CD4-positive, alpha-beta T cell (primary cell): Measurements from ENCODE around the gene MEIS1. TPM values are rescaled to one million over a fixed set of nuclear protein-coding genes. Genes with fewer than 3 reads are reported as not detected.

Experiments used
- ATAC-seq: fragments of 200-7000 bp; cut with Tn5 transposase; one replicate; pipeline ENCODE4 v1.10.0; 2022; ENCODE audit warnings: mild to moderate bottlenecking; ENCODE audit not compliant: poor library complexity
- CTCF ChIA-PET: fragments of 350-600 bp; sonication (Branson Sonifier 250); formaldehyde crosslinking; loops from one replicate; lab custom pipeline; 2021; ENCODE audit warnings: antibody characterized with exemption, inconsistent platforms; lab: Charles Lee
- POLR2A ChIA-PET: fragments of 350-600 bp; sonication (Branson Sonifier 250); formaldehyde crosslinking; loops from one replicate; lab custom pipeline; 2021; ENCODE audit warnings: antibody characterized with exemption, inconsistent platforms; lab: Charles Lee
- DNase-seq, 14 experiments: peaks; one replicate each; pipeline ENCODE4 v3.0.0-alpha.2; 2013 to 2020; ENCODE audit warnings: mixed read lengths in 2 of 14
- H3K27ac ChIP-seq, 2 donors: one replicate each; pipeline versions ENCODE4 v1.5.1 to v1.7.0; 2013; ENCODE audit warnings: low read length in 2 of 2, low read depth in 1 of 2, mild to moderate bottlenecking in 1 of 2
- H3K27me3 ChIP-seq, 2 experiments: 1 replicate in 1 of 2; 2 replicates in 1 of 2; pipeline versions ENCODE4 v1.6.1 to v1.7.0; 2013; ENCODE audit warnings: low read length in 2 of 2, control low read depth in 1 of 2, mild to moderate bottlenecking in 1 of 2, moderate library complexity in 1 of 2; ENCODE audit not compliant: insufficient read depth in 2 of 2, control insufficient read depth in 1 of 2
- H3K36me3 ChIP-seq: one replicate; pipeline ENCODE4 v1.6.1; 2013; ENCODE audit warnings: low read length, control low read depth; ENCODE audit not compliant: insufficient read depth
- H3K4me1 ChIP-seq: one replicate; pipeline ENCODE4 v1.6.1; 2013; ENCODE audit warnings: low read length, control low read depth; ENCODE audit not compliant: insufficient read depth
- H3K4me3 ChIP-seq: one replicate; pipeline ENCODE4 v1.5.1; 2013; ENCODE audit warnings: mild to moderate bottlenecking, low read length, moderate library complexity
- H3K9me3 ChIP-seq, 2 experiments: 1 replicate in 1 of 2; 2 replicates in 1 of 2; pipeline versions ENCODE4 v1.6.1 to v1.7.0; 2013; ENCODE audit warnings: low read length in 2 of 2, mild to moderate bottlenecking in 2 of 2, control low read depth in 1 of 2, moderate library complexity in 1 of 2; ENCODE audit not compliant: control insufficient read depth in 1 of 2, insufficient read depth in 1 of 2
- H3K27ac Mint-ChIP-seq: one replicate; pipeline ENCODE4 v1.8.0; 2020; ENCODE audit warnings: mixed read lengths
- H3K27me3 Mint-ChIP-seq: one replicate; pipeline ENCODE4 v1.8.0; 2021; ENCODE audit warnings: mixed read lengths
- H3K36me3 Mint-ChIP-seq: one replicate; pipeline ENCODE4 v1.8.0; 2021; ENCODE audit warnings: low read depth, mixed read lengths
- H3K4me1 Mint-ChIP-seq: one replicate; pipeline ENCODE4 v1.8.0; 2021; ENCODE audit warnings: low read depth, mixed read lengths
- H3K4me3 Mint-ChIP-seq: one replicate; pipeline ENCODE4 v1.8.0; 2020; ENCODE audit warnings: mild to moderate bottlenecking, mixed read lengths
- H3K9me3 Mint-ChIP-seq: one replicate; pipeline ENCODE4 v1.8.0; 2020; ENCODE audit warnings: mixed read lengths
- intact Hi-C, 2 experiments: fragments of 100-400 bp; cut with DNase I in 1 of 2; cut with micrococcal nuclease in 1 of 2; formaldehyde crosslinking; loops; one replicate each; pipeline versions ENCODE4 v1.15.1 to v1.9.0; 2023 to 2025; cut with DNase I, micrococcal nuclease
- total RNA-seq, 174 experiments: library from RNA in 2 of 174; stranded (reverse) in 2 of 174; gene quantifications; one replicate each; pipeline ENCODE4 v1.2.3 and lab custom pipeline; 2021 to 2026
- TF ChIP-seq, protein P1 (sequence below): fragments of 200-600 bp; IDR thresholded peaks from one replicate; pipeline ENCODE4 v1.8.0; 2022; ENCODE audit warnings: antibody characterized with exemption, mild to moderate bottlenecking

MEIS1 gene
- total RNA-seq, 2 experiments from 2014 or later, result not detected

DNA sequence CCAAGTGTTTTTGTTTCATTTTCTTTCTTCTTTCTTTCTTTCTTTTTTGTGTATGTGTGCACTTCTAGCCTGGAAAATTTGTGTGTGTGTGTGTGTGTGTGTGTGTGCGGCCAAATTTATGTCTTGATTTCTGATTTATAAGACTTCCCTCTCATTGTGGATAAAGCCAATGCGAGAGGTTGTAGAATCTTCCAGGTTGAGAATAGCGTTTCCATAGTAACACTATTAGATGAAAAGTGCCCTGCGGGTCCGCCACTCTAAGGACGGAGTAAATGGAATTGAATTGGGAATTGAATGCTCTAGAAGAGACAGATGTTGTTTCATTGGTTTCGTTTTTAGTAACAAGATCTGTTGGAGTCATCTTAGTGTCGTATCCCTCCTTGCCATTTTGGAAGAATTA is 81.6 kb downstream of the MEIS1 start:
- intact Hi-C loops, result no loop called here
- DNase-seq, result no peak
- no peak for ATAC-seq
- ChIA-PET CTCF (no interaction called here), POLR2A (no interaction called here)
- TF ChIP-seq, protein P1, sequence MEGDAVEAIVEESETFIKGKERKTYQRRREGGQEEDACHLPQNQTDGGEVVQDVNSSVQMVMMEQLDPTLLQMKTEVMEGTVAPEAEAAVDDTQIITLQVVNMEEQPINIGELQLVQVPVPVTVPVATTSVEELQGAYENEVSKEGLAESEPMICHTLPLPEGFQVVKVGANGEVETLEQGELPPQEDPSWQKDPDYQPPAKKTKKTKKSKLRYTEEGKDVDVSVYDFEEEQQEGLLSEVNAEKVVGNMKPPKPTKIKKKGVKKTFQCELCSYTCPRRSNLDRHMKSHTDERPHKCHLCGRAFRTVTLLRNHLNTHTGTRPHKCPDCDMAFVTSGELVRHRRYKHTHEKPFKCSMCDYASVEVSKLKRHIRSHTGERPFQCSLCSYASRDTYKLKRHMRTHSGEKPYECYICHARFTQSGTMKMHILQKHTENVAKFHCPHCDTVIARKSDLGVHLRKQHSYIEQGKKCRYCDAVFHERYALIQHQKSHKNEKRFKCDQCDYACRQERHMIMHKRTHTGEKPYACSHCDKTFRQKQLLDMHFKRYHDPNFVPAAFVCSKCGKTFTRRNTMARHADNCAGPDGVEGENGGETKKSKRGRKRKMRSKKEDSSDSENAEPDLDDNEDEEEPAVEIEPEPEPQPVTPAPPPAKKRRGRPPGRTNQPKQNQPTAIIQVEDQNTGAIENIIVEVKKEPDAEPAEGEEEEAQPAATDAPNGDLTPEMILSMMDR, result no peak
- Mint-ChIP-seq H3K4me3 (no peak overlapping the region), H3K4me1 (no peaks in the 10 kb centered on the region), H3K36me3 (no peaks in the 10 kb centered on the region), H3K27ac (no peak overlapping the region), H3K27me3 (peaks cover 6% of the 10 kb centered on the region), H3K9me3 (no peaks in the 10 kb centered on the region)
- no peaks in the 10 kb centered on the region for H3K4me1 ChIP-seq
- no peaks in the 10 kb centered on the region for H3K9me3 ChIP-seq
- no peaks in the 10 kb centered on the region for H3K27me3 ChIP-seq
- no peaks in the 10 kb centered on the region for H3K36me3 ChIP-seq
- H3K4me3 ChIP-seq, result no peak overlapping the region
- no peak overlapping the region for H3K27ac ChIP-seq

DNA sequence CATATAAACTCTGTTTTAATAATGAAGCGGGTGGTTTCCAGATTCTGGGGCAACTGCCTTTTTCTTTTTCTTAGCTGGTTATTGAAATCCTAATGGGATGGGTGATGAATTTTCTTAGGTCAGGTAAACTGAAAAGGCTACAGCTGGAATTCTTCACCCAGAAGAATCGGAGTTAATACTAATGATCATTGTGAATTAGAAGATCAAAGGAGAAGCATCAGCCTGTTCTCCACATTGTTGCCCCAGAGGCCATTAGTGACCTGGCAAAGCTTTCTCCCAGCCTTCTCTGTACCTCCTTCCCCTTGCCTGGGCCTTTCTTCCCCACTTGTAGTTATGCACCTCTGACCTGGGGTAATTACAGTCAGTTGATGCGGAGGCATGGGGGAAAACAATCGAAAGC is 82.8 kb downstream of the MEIS1 start:
- H3K9me3 ChIP-seq, result no peaks in the 10 kb centered on the region
- no peaks in the 10 kb centered on the region for H3K4me1 ChIP-seq
- H3K27me3 Mint-ChIP-seq, result peaks cover 6% of the 10 kb centered on the region
- no peak overlapping the region for H3K4me3 Mint-ChIP-seq
- CTCF ChIA-PET, result no interaction called here
- ATAC-seq (no peak), DNase-seq (no peak)
- no peaks in the 10 kb centered on the region for H3K27me3 ChIP-seq
- no peak overlapping the region for H3K4me3 ChIP-seq
- no peaks in the 10 kb centered on the region for H3K36me3 ChIP-seq
- intact Hi-C loops, result no loop called here
- TF ChIP-seq, protein P1, result no peak
- no peaks in the 10 kb centered on the region for H3K9me3 Mint-ChIP-seq
- H3K4me1 Mint-ChIP-seq, result no peaks in the 10 kb centered on the region
- no peak overlapping the region for H3K27ac ChIP-seq
- H3K36me3 Mint-ChIP-seq, result no peaks in the 10 kb centered on the region
- POLR2A ChIA-PET, result no interaction called here
- H3K27ac Mint-ChIP-seq, result no peak overlapping the region

DNA sequence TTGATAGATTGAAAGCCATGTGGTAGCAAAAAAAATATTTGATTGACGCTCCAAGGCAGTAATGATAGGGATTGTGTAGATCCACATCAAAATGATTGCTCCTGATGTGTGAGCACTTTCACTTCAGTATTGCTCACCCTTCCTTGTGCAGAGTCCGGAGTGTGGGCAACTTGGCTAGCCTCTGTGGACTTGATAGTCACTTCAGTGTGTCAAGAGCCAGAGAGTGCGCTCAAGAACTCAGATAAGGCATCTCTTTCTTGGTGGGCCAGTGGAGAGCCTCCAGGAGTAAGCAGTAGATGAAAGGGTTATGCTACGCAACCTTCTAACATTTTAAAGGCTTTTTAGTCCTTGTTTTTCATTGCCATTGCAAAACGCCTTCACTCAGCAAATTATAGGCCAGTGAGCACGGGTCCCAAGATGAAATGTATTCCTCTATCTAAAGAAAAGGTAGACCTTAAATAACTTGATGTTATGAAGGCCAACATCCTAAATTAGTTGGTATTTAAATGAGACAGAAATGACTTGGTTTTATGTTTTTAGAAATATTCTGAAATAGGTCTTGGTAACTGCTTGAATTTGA is 84.4 kb downstream of the MEIS1 start:
- ATAC-seq, result no peak
- ChIA-PET POLR2A (no interaction called here), CTCF (no interaction called here)
- Mint-ChIP-seq H3K4me1 (no peaks in the 10 kb centered on the region), H3K27me3 (peaks cover 6% of the 10 kb centered on the region), H3K27ac (no peak overlapping the region), H3K9me3 (no peaks in the 10 kb centered on the region), H3K36me3 (no peaks in the 10 kb centered on the region), H3K4me3 (no peak overlapping the region)
- H3K36me3 ChIP-seq, result no peaks in the 10 kb centered on the region
- no peaks in the 10 kb centered on the region for H3K4me1 ChIP-seq
- intact Hi-C loops, result no loop called here
- H3K27me3 ChIP-seq, result no peaks in the 10 kb centered on the region
- TF ChIP-seq, protein P1, result no peak
- H3K9me3 ChIP-seq, result no peaks in the 10 kb centered on the region
- no peak for DNase-seq
- H3K4me3 ChIP-seq, result no peak overlapping the region
- H3K27ac ChIP-seq, result no peak overlapping the region
